ENCODE data around the gene MTMR1.

MTMR1 gene

GRCh38 chrX:150763810-150764209 lies 70.6 kb downstream of the MTMR1 start:
- DNase-seq: no peak

- no peak for DNase-seq
These were observed 72.0 kb downstream of the MTMR1 start for GRCh38 chrX:150765237-150765636.

GRCh38 chrX:150765782-150766350 lies 72.7 kb downstream of the MTMR1 start:
- no peak for DNase-seq

- no peak for DNase-seq
These were observed 73.3 kb downstream of the MTMR1 start for GRCh38 chrX:150766351-150767044.

GRCh38 chrX:150767045-150767395 lies 73.8 kb downstream of the MTMR1 start:
- no peak for DNase-seq

GRCh38 chrX:150767475-150768131 lies 74.4 kb downstream of the MTMR1 start:
- no peak for DNase-seq

- DNase-seq: no peak
These were observed 74.9 kb downstream of the MTMR1 start for GRCh38 chrX:150768132-150768485.

- DNase-seq: no peak
These were observed 75.5 kb downstream of the MTMR1 start for GRCh38 chrX:150768580-150769190.

- DNase-seq: no peak
These were observed 76.2 kb downstream of the MTMR1 start for GRCh38 chrX:150769408-150769807.

GRCh38 chrX:150770623-150771022 lies 77.4 kb downstream of the MTMR1 start:
- DNase-seq: no peak

- no peak for DNase-seq
These were observed 77.9 kb downstream of the MTMR1 start for GRCh38 chrX:150771116-150771515.

- peak; percentile 22 for DNase-seq
These were observed 79.2 kb downstream of the MTMR1 start for GRCh38 chrX:150772150-150772970.

- no peak for DNase-seq
These were observed 79.9 kb downstream of the MTMR1 start for GRCh38 chrX:150773117-150773516.

GRCh38 chrX:150773634-150774033 lies 80.4 kb downstream of the MTMR1 start:
- DNase-seq: no peak

- peak; percentile 39 for DNase-seq
These were observed 81.8 kb downstream of the MTMR1 start for GRCh38 chrX:150774798-150775568.

- no peak for DNase-seq
These were observed 82.6 kb downstream of the MTMR1 start for GRCh38 chrX:150775569-150776350.

- no peak for DNase-seq
These were observed 84.3 kb downstream of the MTMR1 start for GRCh38 chrX:150777328-150777992.

- DNase-seq: no peak
These were observed 86.2 kb downstream of the MTMR1 start for GRCh38 chrX:150779385-150779784.

GRCh38 chrX:150781677-150782076 lies 88.5 kb downstream of the MTMR1 start:
- DNase-seq: no peak

- DNase-seq: no peak
These were observed 96.8 kb downstream of the MTMR1 start for GRCh38 chrX:150790021-150790420.

GRCh38 chrX:150792949-150793527 lies 99.8 kb downstream of the MTMR1 start:
- no peak for DNase-seq

All from NCI-H2171 (cell line).